GM23248 (cell line): ENCODE measurements around the gene GFRA1.

Source experiments
- EZH2 ChIP-seq: fragments of 200-600 bp; sonication (generic); IDR thresholded peaks from 2 replicates; pipeline ENCODE4 v1.6.1; 2018; ENCODE audit warnings: antibody characterized with exemption, mild to moderate bottlenecking; ENCODE audit not compliant: insufficient read depth, poor library complexity, severe bottlenecking
- EZH2phosphoT487 ChIP-seq: fragments of 200-600 bp; sonication (generic); IDR thresholded peaks from 2 replicates; pipeline ENCODE4 v1.6.1; 2018; ENCODE audit warnings: antibody characterized with exemption, moderate library complexity, mild to moderate bottlenecking, low read depth; ENCODE audit not compliant: insufficient read depth

GRCh38 chr10:116133634-116134033 lies 139.4 kb downstream of the GFRA1 start:
- no peak for TF ChIP-seq EZH2
- TF ChIP-seq EZH2phosphoT487, result no peak
